Measurements from ENCODE around the gene C16orf87.

- TF ChIP-seq CTCF (IDR thresholded peaks at IDR 0.05): no peak
- TF ChIP-seq EZH2 (IDR thresholded peaks at IDR 0.05; ENCODE audit: borderline replicate concordance, insufficient read depth, low read depth, low read length, poor library complexity, severe bottlenecking): no peak
These were observed 5.9 kb upstream of the C16orf87 start for GRCh38 chr16:46836534-46837530.

Measured in B cell (primary cell).